ENCODE measurements around the gene RUFY1.
"Not testable (repeated sequence)": the region's sequence is repeated elsewhere in the genome, so short reads cannot be mapped to it uniquely, and the experiment has no call there.

The RUFY1 gene

DNA sequence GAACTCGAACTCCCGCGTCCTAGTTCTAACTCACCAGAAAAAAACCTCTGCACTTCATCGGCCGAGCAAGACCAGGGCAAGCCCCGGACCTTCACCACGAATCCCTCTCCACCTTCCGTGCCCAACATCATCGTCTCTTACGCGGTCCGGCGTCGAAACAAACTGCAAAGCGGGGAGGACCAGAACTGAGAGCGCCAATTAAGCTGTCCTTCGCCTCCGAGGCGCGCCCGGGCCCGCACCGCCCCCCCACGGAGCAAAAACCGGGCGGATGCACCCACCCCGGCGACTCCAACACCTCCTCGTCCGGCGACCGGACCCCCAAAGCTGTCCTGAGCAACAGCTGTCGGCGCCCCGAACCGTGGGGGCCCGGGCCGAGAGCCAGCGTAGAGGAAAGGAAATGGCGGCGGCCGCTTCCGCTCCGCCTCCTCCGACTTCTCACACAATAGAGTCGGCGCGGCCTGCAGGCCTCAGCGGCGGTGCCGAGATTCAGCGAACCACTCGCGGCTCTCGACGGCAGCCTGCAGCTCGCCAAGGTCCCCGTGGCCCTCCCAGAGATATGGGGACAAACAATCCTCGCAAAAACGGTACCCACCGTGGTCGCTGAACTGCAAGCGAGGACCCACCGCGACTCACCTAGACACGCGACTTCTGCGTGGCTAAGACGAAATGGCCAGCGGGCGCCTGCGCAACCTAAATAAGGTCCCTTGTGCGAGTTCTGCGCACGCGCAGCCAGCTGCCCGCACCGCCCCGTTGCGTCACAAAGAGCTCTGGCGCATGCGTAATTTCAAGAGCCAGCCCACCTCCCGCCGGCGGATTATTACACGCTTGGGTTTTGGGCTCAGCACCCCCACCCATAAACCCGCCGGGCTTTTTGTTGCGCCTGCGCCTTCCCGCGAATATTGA lies 72.9 kb downstream of the RUFY1 start, which contains the start of gene HNRNPH1:
Gene HNRNPH1, minus strand, starts transcription at position 669 of the 903 bp plus-strand sequence. Its CDS starts 538 bp downstream, at position 131.
- DNase-seq (ENCODE audit: low read depth): peak; percentile 98

DNA sequence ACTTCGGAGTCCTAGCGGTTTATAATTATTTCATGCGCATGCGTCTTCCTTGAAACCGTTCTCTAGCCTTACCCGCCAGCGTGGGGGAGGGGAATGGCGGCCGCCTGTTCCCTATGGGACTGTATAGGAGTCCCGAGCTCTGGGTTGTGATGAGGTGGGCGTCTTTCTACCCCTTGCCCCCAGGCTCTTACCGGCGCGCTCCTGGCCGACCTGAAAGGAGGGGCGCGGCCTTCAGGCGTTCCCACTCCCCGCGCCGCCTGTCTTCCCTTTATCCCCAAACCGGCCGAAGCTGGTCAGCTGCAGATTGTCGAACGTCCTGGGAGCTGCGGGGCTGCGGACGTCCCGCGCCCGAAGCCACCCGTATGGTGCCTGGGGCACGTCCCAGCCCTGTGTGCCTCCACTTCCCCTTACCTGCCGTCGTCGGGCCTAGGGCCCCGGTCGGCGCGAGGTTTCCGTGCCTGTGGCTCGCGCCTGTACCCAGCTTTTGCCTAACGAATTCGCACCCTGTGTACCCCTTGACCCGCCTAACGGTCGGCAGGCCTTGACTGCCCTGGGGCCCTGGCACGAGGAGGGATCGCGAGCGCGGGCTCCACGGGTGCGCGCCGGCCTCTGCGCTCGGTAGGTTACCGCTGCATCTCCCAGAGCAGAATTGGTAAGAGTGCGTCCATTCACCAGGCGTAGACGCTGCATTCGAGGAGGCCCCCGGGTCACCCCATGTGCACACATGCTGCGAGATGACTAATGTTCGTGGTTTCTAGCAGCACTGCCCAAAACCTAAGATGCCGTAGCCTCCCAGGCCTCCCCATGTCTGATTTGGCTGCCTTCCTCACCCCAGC lies 73.8 kb downstream of the RUFY1 start:
- no peak for DNase-seq (ENCODE audit: low read depth)

DNA sequence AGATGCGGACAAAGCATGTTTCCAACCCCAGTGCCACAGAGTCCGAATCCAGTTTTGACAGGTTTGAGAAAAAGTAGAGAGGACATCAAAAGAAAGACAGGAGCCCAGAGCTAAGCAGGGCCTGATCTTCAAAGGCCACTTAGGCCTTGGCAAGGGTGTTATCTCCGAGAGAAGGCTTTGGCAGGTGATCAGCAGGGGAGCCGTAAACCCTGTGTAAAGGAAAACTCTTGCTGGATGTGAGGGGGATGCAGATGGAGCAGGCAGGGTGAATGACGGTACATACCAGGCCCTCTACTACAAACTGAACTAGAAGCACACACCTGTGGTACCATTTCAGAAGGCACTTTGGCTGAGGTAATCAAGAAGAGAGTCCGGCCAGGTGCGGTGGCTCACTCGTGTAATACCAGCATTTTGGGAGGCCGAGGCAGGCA lies 74.5 kb downstream of the RUFY1 start:
- no peak for DNase-seq (ENCODE audit: low read depth)

DNA sequence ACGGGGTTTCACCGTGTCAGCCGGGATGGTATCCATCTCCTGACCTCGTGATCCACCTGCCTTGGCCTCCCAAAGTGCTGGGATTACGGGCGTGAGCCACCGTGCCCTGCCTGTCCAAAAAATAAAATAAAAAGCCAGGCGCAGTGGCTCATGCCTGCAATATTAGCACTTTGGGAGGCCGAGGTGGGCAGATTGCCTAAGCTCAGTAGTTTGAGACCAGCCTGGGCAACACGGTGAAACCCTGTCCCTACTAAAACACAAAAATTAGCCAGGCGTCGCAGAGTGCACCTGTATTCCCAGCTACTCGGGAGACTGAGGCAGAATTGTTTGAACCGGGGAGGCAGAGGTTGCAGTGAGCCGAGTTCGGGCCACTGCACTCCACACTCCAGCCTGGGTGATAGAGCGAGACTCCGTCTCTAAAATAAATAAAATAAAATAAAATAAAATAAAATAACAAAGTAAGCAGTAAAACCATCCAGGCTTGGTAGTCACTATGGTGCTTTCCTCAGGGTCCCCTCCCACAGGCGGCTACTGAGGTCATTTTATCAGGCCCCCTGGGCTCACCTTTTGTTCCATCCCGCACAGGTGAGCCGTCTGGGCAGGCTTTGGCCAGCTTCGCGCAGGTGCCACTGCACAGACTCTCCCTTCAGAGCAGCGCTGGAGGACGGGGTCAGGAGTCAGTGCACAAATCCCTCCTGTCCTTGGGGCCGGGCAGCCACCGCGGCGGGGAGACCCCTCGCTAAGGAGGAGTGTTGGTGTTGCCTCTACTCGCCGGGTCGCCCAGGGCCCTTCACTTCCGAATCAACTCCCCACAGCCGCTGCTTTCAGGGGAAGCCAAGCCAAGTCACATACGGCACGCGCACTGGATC lies 83.4 kb downstream of the RUFY1 start:
- not testable (repeated sequence) for DNase-seq (ENCODE audit: low read depth)

DNA sequence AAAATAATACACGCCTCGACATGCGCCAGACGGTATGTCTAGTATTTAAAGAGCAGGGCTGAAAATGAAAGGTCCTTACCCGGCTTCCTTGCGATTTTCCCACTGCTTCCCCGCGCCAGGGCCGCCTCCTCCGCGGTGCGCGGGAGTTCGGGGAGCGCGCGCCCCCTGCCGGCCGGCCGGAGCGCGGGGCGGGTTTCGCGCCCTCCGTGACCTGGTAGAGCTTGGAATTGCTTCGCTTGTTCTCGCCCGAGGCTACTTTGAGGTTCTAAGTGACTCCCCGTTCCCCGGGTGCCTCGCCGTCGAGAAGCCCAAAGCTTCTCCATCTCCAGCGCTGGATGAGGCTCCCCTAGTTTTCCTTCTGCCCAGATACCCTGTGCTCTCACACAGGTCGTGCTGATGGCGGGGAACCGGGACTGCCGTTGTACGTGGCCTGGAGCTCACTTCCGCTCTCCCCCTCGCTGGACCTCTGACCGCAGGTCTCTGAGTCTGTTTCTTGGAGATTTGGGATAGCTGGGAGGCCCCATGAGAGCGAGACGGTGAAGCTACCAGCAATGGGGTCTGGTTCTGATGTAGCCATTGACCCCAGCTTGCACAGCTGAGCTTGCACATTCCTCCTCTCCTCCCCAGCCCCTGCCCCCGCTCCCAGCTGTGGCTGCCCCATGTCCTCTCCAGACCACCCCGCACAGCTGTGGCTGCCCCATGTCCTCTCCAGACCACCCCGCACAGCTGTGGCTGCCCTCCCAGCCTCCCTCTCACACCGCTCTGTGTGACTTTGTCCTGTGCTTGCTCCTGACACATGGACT lies 84.2 kb downstream of the RUFY1 start:
- DNase-seq (ENCODE audit: low read depth): not testable (repeated sequence)

DNA sequence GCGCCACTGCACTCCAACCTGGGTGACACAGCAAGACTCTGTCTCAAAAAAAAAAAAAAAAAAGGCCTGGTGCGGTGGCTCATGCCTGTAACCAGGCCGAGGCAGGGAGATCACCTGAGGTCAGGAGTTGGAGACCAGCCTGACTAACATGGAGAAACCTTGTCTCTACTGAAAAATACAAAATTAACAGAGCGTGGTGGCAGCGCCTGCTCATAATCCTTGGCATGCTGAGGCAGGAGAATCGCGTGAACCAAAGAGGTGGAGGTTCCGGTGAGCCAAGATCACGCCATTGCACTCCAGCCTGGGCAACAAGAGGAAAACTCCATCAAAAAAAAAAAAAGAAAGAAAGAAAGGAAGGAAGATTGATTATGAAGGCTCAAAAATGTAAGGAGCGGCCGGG lies 88.9 kb downstream of the RUFY1 start:
- not testable (repeated sequence) for DNase-seq (ENCODE audit: low read depth)

DNA sequence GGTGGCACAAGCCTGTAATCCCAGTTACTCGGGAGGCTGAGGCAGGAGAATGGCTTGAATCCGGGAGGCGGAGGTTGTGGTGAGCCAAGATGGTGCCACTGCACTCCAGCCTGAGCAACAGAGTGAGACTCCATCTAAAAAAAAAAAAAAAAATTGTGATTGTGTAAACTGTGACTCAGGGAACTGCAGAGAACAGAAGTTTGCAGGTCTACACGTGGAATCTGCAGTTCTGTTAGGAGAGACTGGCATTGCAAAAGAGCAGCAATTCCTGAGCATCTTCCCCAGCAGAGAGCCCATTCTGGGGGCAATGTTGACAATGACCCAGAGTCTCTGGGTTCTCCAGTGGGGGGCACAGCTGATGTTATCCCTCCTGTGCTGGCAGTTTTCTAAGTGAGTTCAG lies 91.4 kb downstream of the RUFY1 start:
- not testable (repeated sequence) for DNase-seq (ENCODE audit: low read depth)

DNA sequence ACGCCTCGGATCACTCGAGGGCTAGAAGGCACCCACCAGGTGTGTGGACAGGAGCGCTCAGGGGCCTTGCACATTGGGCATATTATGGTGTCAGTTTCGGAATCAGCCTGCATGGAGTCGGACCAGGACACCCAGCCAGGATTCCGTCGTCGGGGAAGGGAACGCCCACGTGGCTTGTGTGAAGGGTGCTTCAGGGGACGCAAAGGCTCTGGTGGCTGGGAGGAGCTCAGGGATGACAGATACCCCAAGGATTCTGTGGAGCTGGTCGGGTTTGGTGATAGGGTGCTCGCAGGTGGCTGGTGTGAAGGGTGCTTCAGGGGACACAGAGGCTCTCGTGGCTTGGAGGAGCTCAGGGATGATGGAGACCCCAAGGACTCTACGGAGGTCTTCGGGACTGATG lies 92.3 kb downstream of the RUFY1 start:
- not testable (repeated sequence) for DNase-seq (ENCODE audit: low read depth)

DNA sequence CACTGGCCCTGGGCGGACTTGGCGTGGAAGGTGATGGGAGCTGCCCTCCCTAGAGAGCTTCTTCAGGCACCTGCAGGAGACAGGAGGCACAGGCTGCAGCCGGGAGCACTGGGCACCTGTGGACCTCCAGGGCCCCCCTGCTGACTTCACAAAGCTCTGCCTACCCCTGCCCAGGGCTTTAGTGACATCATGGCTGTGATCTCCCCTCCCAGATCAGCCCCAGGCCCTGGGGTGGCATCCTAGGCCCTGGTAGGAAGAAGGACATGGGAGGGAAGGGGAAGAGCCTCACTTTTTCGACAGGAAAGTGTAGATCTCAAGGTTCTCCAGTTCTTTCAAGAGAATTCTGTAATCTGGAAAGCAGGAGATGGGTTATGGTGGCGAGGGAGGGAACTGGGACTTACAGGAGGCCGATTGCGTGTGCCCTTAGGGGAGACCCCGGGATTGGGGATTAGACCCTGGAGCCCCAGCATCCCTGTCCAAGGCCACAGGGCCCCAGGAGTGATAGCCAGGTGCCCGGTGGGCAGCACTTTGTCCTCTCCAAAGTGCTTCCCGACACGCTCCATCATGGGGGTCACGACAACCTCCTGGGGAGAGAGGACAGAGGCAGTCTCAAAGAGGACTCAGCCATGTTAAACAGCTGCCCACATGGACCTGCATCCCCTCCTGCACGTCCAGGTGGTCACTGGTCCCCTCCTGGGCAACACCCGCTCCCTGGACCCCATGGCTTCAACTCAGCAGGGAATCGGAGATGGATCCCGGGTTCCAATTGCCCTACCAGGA lies 93.0 kb downstream of the RUFY1 start:
- not testable (repeated sequence) for DNase-seq (ENCODE audit: low read depth)

DNA sequence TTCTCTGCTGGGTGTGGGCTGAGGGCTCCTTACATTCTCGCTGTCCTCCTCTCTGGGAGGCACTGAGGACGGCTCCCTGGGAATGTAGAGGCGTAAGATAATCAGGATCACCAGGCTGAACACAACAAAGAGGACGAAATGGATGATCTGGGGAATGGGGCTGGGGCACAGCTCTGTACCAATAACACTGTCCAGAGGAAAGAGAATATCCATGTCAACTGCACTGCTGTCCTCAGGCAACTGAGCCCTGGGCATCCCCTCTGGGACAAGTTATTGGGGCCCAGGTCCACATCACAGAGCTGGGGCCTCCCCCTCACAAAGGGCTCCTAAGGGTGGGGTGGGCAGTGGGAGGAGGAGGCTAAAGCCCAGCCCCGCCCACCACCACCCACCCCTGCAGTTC lies 94.4 kb downstream of the RUFY1 start:
- not testable (repeated sequence) for DNase-seq (ENCODE audit: low read depth)

DNA sequence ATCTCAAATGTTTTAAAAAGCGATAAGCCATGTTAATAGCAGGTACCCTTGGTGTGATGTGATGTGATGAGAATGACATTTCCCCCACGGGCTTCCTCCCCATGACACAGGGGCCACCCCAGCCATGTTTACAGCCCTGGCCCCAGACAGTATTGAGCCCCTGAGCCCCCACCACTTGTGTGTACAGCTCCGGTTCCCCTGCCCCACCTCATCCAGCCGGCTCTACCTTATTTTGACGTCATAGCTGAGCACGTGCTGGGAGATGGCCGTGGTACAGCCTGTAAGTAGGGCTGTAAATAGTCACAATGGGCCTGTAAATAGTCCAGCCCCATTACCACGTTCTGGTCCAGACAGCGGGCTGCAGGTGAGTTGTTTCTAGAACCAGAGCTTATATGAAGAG lies 98.1 kb downstream of the RUFY1 start:
- no peak for DNase-seq (ENCODE audit: low read depth)

DNA sequence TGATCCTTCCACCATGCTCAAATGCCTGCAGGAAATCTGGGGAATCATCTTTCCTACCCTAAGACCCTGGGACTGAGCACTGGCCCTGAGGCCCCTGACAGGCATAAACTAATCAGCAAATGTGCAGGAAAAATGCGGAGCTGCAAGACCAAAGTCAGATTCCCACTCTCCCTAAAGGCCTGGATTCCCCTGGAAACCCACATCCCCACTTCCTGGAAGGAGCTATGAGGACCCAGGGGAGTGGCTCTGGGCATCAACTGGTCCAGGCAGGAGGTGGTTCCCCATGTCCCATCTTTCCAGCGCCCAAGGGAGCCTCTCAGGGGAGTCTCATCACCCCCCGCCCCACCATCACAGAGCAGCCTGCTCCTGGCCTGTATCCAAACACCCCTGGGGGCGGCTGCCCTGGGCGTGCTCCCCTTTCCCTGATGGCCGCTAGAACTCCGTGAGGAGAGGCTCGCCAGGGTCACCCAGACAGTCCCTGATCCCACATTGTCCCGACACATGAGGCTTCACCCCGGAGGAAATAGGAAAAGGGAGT lies 98.9 kb downstream of the RUFY1 start:
- DNase-seq (ENCODE audit: low read depth): not testable (repeated sequence)

DNA sequence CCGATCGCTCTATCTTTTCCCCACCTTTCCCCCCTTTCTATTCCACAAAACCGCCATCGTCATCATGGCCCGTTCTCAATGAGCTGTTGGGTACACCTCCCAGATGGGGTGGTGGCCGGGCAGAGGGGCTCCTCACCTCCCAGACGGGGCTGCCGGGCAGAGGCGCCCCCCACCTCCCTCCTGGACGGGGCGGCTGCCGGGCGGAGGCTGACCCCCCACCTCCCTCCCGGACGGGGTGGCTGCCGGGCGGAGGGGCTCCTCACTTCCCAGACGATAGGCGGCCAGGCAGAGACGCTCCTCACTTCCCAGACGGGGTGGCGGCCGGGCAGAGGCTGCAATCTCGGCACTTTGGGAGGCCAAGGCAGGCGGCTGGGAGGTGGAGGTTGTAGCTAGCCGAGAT lies 99.9 kb downstream of the RUFY1 start:
- not testable (repeated sequence) for DNase-seq (ENCODE audit: low read depth)

DNA sequence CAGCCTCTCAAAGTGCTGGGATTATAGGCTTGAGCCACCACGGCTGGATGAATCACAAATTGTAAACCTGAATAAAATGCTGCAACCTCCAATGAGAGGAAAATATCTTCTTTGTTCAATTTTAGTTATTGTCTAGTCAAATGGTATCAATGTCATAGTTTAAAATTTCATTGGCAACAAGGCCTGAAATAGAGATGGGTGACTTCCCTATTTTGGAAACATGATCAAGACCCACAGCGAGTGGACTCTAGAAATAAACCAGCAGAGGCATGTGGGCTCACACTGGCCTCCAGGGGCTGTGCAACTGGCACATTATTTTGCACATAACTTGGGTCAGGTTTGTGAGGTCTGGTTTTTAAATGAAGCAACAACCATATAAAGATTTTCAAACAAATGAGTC lies 102.8 kb downstream of the RUFY1 start:
- not testable (repeated sequence) for DNase-seq (ENCODE audit: low read depth)

DNA sequence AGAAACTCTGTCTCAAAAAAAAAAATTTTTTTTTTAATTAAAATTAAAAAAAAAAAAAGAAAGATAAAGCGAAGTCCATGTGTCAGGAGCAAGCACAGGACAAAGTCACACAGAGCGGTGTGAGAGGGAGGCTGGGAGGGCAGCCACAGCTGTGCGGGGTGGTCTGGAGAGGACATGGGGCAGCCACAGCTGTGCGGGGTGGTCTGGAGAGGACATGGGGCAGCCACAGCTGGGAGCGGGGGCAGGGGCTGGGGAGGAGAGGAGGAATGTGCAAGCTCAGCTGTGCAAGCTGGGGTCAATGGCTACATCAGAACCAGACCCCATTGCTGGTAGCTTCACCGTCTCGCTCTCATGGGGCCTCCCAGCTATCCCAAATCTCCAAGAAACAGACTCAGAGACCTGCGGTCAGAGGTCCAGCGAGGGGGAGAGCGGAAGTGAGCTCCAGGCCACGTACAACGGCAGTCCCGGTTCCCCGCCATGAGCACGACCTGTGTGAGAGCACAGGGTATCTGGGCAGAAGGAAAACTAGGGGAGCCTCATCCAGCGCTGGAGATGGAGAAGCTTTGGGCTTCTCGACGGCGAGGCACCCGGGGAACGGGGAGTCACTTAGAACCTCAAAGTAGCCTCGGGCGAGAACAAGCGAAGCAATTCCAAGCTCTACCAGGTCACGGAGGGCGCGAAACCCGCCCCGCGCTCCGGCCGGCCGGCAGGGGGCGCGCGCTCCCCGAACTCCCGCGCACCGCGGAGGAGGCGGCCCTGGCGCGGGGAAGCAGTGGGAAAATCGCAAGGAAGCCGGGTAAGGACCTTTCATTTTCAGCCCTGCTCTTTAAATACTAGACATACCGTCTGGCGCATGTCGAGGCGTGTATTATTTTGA lies 107.2 kb downstream of the RUFY1 start:
- DNase-seq (ENCODE audit: low read depth): not testable (repeated sequence)

DNA sequence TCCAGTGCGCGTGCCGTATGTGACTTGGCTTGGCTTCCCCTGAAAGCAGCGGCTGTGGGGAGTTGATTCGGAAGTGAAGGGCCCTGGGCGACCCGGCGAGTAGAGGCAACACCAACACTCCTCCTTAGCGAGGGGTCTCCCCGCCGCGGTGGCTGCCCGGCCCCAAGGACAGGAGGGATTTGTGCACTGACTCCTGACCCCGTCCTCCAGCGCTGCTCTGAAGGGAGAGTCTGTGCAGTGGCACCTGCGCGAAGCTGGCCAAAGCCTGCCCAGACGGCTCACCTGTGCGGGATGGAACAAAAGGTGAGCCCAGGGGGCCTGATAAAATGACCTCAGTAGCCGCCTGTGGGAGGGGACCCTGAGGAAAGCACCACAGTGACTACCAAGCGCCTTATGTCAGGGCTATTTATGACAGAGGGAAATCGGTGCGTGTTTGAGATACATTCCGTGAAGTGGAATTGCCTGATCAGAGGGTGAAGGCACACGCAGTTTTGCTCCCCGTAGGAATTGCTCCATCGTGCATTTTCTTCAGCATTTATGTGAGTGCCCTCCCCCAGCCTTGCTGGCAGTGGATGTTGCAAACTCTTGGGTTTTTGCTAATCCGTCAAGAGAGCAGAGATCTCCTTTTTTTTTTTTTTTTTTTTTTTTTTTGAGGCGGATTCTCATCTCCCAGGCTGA lies 108.0 kb downstream of the RUFY1 start:
- DNase-seq (ENCODE audit: low read depth): not testable (repeated sequence)

Data from stimulated activated CD8-positive, alpha-beta memory T cell treated with anti-CD3 and anti-CD28 coated beads, Interleukin-12 subunit alpha, Interleukin-12 subunit beta, amount 100 ng/mL, for 1 hour (primary cell).